Measurements from ENCODE around the gene PARP16. TPM values are rescaled to one million over a fixed set of nuclear protein-coding genes. Genes with fewer than 3 reads are reported as not detected.

PARP16 gene
- total RNA-seq, 3 donors from 2014 or later (not counting 1 experiment from before 2014, with no cell fraction given), result 11.7 to 19.3 (median 16.4) TPM

DNA sequence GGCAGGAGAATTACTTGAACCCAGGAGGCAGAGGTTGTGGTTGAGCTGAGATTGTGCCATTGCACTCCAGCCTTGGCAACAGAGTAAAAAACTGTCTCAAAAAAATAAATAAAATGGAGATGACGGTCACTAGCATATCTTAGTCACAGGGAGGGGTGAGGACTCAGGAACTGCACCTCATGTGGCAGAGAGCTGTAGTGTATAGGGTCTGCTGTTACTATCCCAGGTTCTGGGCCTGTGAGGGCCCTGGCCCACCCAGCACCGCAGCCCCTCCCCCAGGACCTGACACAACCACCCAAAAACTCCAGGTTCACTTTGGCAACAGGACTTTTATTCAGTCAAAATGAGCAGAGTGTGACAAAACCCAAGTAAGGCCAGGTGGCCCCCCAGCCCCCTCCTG lies 40.1 kb upstream of the PARP16 start:
- Histone ChIP-seq H3K27ac (ENCODE audit: low read length) (no peak overlapping the region), H3K9me3 (ENCODE audit: control insufficient read depth, insufficient read depth, low read length) (no peaks in the 10 kb centered on the region), H3K27me3 (ENCODE audit: control insufficient read depth, insufficient read depth, low read length) (peaks cover 5% of the 10 kb centered on the region), H3K4me1 (ENCODE audit: control insufficient read depth, insufficient read depth, low read length) (no peaks in the 10 kb centered on the region), H3K36me3 (ENCODE audit: control insufficient read depth, insufficient read depth, low read length) (no peaks in the 10 kb centered on the region), H3K4me3 (ENCODE audit: low read length) (no peak overlapping the region)
- Mint-ChIP-seq H3K4me1 (no peaks in the 10 kb centered on the region), H3K27ac (no peak overlapping the region), H3K27me3 (ENCODE audit: low read depth in 2 of 2) (peaks cover 0 to 3% of the 10 kb centered on the region in 2 donors), H3K36me3 (no peaks in the 10 kb centered on the region), H3K9me3 (no peaks in the 10 kb centered on the region), H3K4me3 (no peak overlapping the region)
- intact Hi-C loops (cut with micrococcal nuclease), result no loop called here
- DNase-seq (no peak), ATAC-seq (no peak)
- TF ChIP-seq, protein P1, sequence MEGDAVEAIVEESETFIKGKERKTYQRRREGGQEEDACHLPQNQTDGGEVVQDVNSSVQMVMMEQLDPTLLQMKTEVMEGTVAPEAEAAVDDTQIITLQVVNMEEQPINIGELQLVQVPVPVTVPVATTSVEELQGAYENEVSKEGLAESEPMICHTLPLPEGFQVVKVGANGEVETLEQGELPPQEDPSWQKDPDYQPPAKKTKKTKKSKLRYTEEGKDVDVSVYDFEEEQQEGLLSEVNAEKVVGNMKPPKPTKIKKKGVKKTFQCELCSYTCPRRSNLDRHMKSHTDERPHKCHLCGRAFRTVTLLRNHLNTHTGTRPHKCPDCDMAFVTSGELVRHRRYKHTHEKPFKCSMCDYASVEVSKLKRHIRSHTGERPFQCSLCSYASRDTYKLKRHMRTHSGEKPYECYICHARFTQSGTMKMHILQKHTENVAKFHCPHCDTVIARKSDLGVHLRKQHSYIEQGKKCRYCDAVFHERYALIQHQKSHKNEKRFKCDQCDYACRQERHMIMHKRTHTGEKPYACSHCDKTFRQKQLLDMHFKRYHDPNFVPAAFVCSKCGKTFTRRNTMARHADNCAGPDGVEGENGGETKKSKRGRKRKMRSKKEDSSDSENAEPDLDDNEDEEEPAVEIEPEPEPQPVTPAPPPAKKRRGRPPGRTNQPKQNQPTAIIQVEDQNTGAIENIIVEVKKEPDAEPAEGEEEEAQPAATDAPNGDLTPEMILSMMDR (IDR thresholded peaks at IDR 0.05), result no peak
- WGBS (ENCODE audit: insufficient coverage), result 85% methylated on average over 2 of the region's 2 CpGs

DNA sequence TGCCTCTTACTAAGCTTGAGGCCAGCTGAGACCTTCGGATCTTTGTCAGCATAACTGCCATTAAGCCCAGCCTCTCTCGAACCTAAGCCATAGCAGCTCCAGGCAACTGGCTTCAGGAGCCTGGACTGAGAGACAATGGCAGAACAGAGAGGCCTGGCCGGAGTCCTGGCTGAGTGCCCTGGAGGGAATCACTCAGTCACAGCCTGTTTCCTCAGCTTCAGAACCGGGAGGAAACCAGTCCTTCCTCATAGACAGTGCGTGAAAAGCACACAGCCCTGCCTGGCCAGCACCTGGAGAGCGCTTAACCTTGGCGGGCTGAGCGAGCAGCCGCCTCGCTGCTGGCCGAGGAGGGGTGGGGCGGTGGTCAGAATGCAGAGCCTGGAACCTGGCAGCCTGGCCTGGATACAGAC lies 39.4 kb upstream of the PARP16 start:
- no peaks in the 10 kb centered on the region for H3K9me3 ChIP-seq (ENCODE audit: control insufficient read depth, insufficient read depth, low read length)
- Mint-ChIP-seq H3K4me3 (no peak overlapping the region), H3K36me3 (no peaks in the 10 kb centered on the region), H3K9me3 (no peaks in the 10 kb centered on the region), H3K27ac (no peak overlapping the region), H3K27me3 (ENCODE audit: low read depth in 2 of 2) (peaks cover 0 to 3% of the 10 kb centered on the region in 2 donors), H3K4me1 (no peaks in the 10 kb centered on the region)
- H3K4me1 ChIP-seq (ENCODE audit: control insufficient read depth, insufficient read depth, low read length), result no peaks in the 10 kb centered on the region
- DNase-seq (no peak), ATAC-seq (no peak)
- H3K27ac ChIP-seq (ENCODE audit: low read length), result no peak overlapping the region
- WGBS (ENCODE audit: insufficient coverage), result 14% methylated on average over 12 of the region's 12 CpGs
- H3K4me3 ChIP-seq (ENCODE audit: low read length), result no peak overlapping the region
- intact Hi-C loops (cut with micrococcal nuclease), result no loop called here
- H3K36me3 ChIP-seq (ENCODE audit: control insufficient read depth, insufficient read depth, low read length), result no peaks in the 10 kb centered on the region
- peaks cover 8% of the 10 kb centered on the region for H3K27me3 ChIP-seq (ENCODE audit: control insufficient read depth, insufficient read depth, low read length)
- TF ChIP-seq, protein P1 (IDR thresholded peaks at IDR 0.05), result no peak

DNA sequence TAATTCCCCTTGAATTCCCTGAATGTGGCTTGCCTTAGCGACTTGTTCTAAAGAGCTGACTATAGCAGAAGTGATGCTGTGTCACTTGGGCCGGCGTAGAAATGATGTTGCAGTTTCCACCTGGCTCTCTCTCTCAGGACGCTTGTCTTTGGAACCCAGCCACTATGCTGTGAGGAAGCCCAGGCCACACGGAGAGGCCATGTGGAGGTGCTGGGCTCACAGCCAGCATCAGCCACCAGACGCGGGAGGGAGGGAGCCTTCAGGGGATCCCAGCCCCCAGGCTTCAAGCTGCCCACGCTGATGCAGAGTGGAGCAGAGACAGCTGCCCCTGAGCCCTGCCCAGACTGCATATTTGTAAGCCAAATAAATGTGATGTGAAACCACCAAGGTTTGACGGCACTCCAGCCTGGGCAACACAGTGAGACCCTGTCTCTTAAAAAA lies 36.4 kb upstream of the PARP16 start:
- Mint-ChIP-seq H3K36me3 (no peaks in the 10 kb centered on the region), H3K27ac (no peak overlapping the region), H3K27me3 (ENCODE audit: low read depth in 2 of 2) (peaks cover 0 to 8% of the 10 kb centered on the region in 2 donors), H3K4me3 (no peak overlapping the region), H3K9me3 (no peaks in the 10 kb centered on the region), H3K4me1 (peaks cover 5% of the 10 kb centered on the region in 2 donors)
- TF ChIP-seq, protein P1 (IDR thresholded peaks at IDR 0.05), result no peak
- Histone ChIP-seq H3K4me3 (ENCODE audit: low read length) (no peak overlapping the region), H3K27ac (ENCODE audit: low read length) (no peak overlapping the region), H3K27me3 (ENCODE audit: control insufficient read depth, insufficient read depth, low read length) (peaks cover 10% of the 10 kb centered on the region), H3K36me3 (ENCODE audit: control insufficient read depth, insufficient read depth, low read length) (no peaks in the 10 kb centered on the region), H3K9me3 (ENCODE audit: control insufficient read depth, insufficient read depth, low read length) (no peaks in the 10 kb centered on the region), H3K4me1 (ENCODE audit: control insufficient read depth, insufficient read depth, low read length) (no peaks in the 10 kb centered on the region)
- DNase-seq, result no peak
- WGBS (ENCODE audit: insufficient coverage), result 9% methylated on average over 9 of the region's 9 CpGs
- ATAC-seq, result no peak
- intact Hi-C loops (cut with micrococcal nuclease), result no loop called here

DNA sequence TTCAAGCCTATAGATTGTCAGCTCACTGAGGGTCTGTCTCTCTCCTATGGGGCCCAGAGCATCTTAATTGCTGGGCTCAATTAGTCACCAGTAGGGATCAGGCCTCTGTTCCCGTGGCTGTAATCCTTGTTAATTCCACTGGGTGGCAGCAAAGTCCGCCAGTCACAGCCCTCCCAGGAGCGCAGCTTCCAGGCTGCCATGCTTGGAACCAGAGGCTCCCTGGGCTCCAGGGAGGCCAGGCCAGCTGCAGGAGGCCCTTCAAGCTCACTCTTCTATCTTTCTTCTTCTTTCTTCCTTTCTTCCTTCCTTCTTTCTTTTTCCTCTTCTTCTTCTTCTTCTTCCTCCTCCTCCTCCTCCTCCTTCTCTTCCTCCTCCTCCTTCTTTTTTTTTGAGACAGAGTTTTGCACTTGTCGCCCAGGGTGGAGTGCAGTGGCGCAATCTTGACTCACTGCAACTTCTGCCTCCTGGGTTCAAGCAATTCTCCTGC lies 32.2 kb upstream of the PARP16 start:
- Histone ChIP-seq H3K9me3 (ENCODE audit: control insufficient read depth, insufficient read depth, low read length) (no peaks in the 10 kb centered on the region), H3K4me1 (ENCODE audit: control insufficient read depth, insufficient read depth, low read length) (no peaks in the 10 kb centered on the region), H3K4me3 (ENCODE audit: low read length) (no peak overlapping the region), H3K27me3 (ENCODE audit: control insufficient read depth, insufficient read depth, low read length) (peaks cover 5% of the 10 kb centered on the region), H3K36me3 (ENCODE audit: control insufficient read depth, insufficient read depth, low read length) (no peaks in the 10 kb centered on the region), H3K27ac (ENCODE audit: low read length) (no peak overlapping the region)
- ATAC-seq, result peak; percentile 93 to 100 (median 99)
- no peak overlapping the region for H3K4me3 Mint-ChIP-seq
- 37% methylated on average over 5 of the region's 5 CpGs for WGBS (ENCODE audit: insufficient coverage)
- peaks cover 5% of the 10 kb centered on the region in 2 donors for H3K4me1 Mint-ChIP-seq
- DNase-seq, result peak; percentile 71 to 86
- H3K9me3 Mint-ChIP-seq, result no peaks in the 10 kb centered on the region
- intact Hi-C loops (cut with micrococcal nuclease), result loop anchor here (1.0 to 5.0 kb wide), 2 partner anchors 66 to 83 kb away; no protein-coding TSS in a partner anchor
- H3K27ac Mint-ChIP-seq, result no peak overlapping the region
- H3K36me3 Mint-ChIP-seq, result no peaks in the 10 kb centered on the region
- TF ChIP-seq, protein P1 (IDR thresholded peaks at IDR 0.05), result peak; percentile 93
- peaks cover 0 to 8% of the 10 kb centered on the region in 2 donors for H3K27me3 Mint-ChIP-seq (ENCODE audit: low read depth in 2 of 2)
